PC-3 (cell line): ENCODE results near the gene RABGAP1L. TPM values are rescaled to one million over a fixed set of nuclear protein-coding genes. Genes with fewer than 3 reads are reported as not detected.

Experiments
- ATAC-seq: fragments of 200-7000 bp; cut with Tn5 transposase; 2 replicates; pipeline ENCODE4 v1.9.1; 2020; ENCODE audit warnings: mild to moderate bottlenecking, moderate library complexity
- BruUV-seq: library from RNA; stranded (reverse); fragments of 400-500 nt; replicated peaks from 2 replicates; lab custom pipeline; 2021; lab: Mats Ljungman, UMichigan
- CTCF ChIA-PET: fragments of 300-600 bp; sonication (Branson Sonifier 250); formaldehyde crosslinking; loops from one replicate; lab custom pipeline; 2022; ENCODE audit warnings: antibody characterized with exemption; lab: Charles Lee
- POLR2A ChIA-PET: fragments of 300-600 bp; sonication (Branson Sonifier 250); formaldehyde crosslinking; loops from one replicate; lab custom pipeline; 2022; ENCODE audit warnings: antibody characterized with exemption; ENCODE audit not compliant: unreplicated experiment; lab: Charles Lee
- DNase-seq: peaks from one replicate; pipeline ENCODE4 v3.0.0-alpha.2; 2015
- H2AFZ ChIP-seq: fragments of 300-600 bp; sonication (generic); 2 replicates; pipeline ENCODE4 v1.6.0; 2016; ENCODE audit warnings: antibody characterized with exemption, low read length
- H3F3A ChIP-seq: fragments of 300-600 bp; sonication (generic); one replicate; pipeline ENCODE4 v1.6.0; 2017; ENCODE audit warnings: antibody characterized with exemption, low read length, control low read depth, mild to moderate bottlenecking; ENCODE audit not compliant: unreplicated experiment
- H3K27ac ChIP-seq: fragments of 300-600 bp; sonication (generic); 2 replicates; pipeline ENCODE4 v1.5.1; 2016; ENCODE audit warnings: mild to moderate bottlenecking, low read length
- H3K27me3 ChIP-seq: fragments of 300-600 bp; sonication (generic); 2 replicates; pipeline ENCODE4 v1.6.1; 2016; ENCODE audit warnings: low read length, mixed read lengths
- H3K36me3 ChIP-seq: fragments of 300-600 bp; sonication (generic); 2 replicates; pipeline ENCODE4 v1.6.1; 2016; ENCODE audit warnings: low read depth, mixed run types, low read length, mixed read lengths
- H3K4me1 ChIP-seq: fragments of 300-600 bp; sonication (generic); 2 replicates; pipeline ENCODE4 v1.5.1; 2016; ENCODE audit warnings: low read length; ENCODE audit not compliant: insufficient read depth
- H3K4me2 ChIP-seq: fragments of 300-600 bp; sonication (generic); 2 replicates; pipeline ENCODE4 v1.6.0; 2016; ENCODE audit warnings: low read length
- H3K4me3 ChIP-seq: fragments of 300-600 bp; sonication (generic); 2 replicates; pipeline ENCODE4 v1.5.1; 2016; ENCODE audit warnings: mild to moderate bottlenecking, low read length, mixed read lengths
- H3K79me2 ChIP-seq: fragments of 300-600 bp; sonication (generic); 2 replicates; pipeline ENCODE4 v1.6.1; 2017; ENCODE audit warnings: low read length, mixed read lengths
- H3K9ac ChIP-seq: fragments of 300-600 bp; sonication (generic); 2 replicates; pipeline ENCODE4 v1.6.0; 2016; ENCODE audit warnings: mild to moderate bottlenecking, low read length
- H3K9me2 ChIP-seq: fragments of 300-600 bp; sonication (generic); replicated peaks from 2 replicates; pipeline ENCODE4 v1.6.1; 2016; ENCODE audit warnings: mixed run types, low read length, mixed read lengths
- H3K9me3 ChIP-seq: fragments of 300-600 bp; sonication (generic); 2 replicates; pipeline ENCODE4 v1.6.1; 2016; ENCODE audit warnings: low read length, mixed read lengths
- H4K20me1 ChIP-seq: fragments of 300-600 bp; sonication (generic); 2 replicates; pipeline ENCODE4 v1.6.1; 2016; ENCODE audit warnings: low read length, mixed read lengths
- CTCF ChIP-seq: fragments of 300-600 bp; sonication (generic); conservative IDR thresholded peaks from 2 replicates; pipeline ENCODE4 v1.5.1; 2017; ENCODE audit warnings: antibody characterized with exemption, low read depth, mild to moderate bottlenecking, low read length
- EZH2 ChIP-seq: fragments of 300-600 bp; sonication (generic); IDR thresholded peaks from one replicate; pipeline ENCODE4 v1.6.1; 2017; ENCODE audit warnings: antibody characterized with exemption, mild to moderate bottlenecking, low read length; ENCODE audit not compliant: unreplicated experiment
- EZH2phosphoT487 ChIP-seq: fragments of 300-600 bp; sonication (generic); IDR thresholded peaks from 2 replicates; pipeline ENCODE4 v1.6.1; 2018; ENCODE audit warnings: mild to moderate bottlenecking, antibody characterized with exemption, low read length, borderline replicate concordance
- intact Hi-C: fragments of 100-400 bp; cut with micrococcal nuclease; formaldehyde crosslinking; loops from 2 replicates; pipeline ENCODE4 v1.9.0; 2023
- total RNA-seq: library from RNA; depleted of rRNA; stranded (reverse); fragments of >200 nt; gene quantifications from 2 replicates; pipeline ENCODE4 v1.2.3, GENCODE V29; 2014

RABGAP1L gene
- total RNA-seq, 1 experiment from 2014 or later, result 24.4 TPM

- H3K9me2 ChIP-seq, result no peaks in the 10 kb centered on the region
- no TSS peak for BruUV-seq
- ATAC-seq (no peak), DNase-seq (no peak)
- no peaks in the 10 kb centered on the region for H3K27me3 ChIP-seq
- H3K27ac ChIP-seq, result no peak overlapping the region
- no peaks in the 10 kb centered on the region for H4K20me1 ChIP-seq
- H2AFZ ChIP-seq, result no peak overlapping the region
- no peak overlapping the region for H3K4me3 ChIP-seq
- no peak for TF ChIP-seq EZH2phosphoT487
- TF ChIP-seq EZH2, result no peak
- no peak for TF ChIP-seq CTCF
- no peaks in the 10 kb centered on the region for H3K9me3 ChIP-seq
- POLR2A ChIA-PET, result no interaction called here
- H3K9ac ChIP-seq, result no peak overlapping the region
- intact Hi-C loops, result no loop called here
- H3K36me3 ChIP-seq, result no peaks in the 10 kb centered on the region
- no peaks in the 10 kb centered on the region for H3F3A ChIP-seq
- no peaks in the 10 kb centered on the region for H3K79me2 ChIP-seq
- CTCF ChIA-PET, result no interaction called here
- H3K4me1 ChIP-seq, result no peaks in the 10 kb centered on the region
- H3K4me2 ChIP-seq, result no peak overlapping the region
Measured at GRCh38 chr1:174938281-174939007, 779.1 kb downstream of the RABGAP1L start.

- no TSS peak for BruUV-seq
- no peak overlapping the region for H3K4me3 ChIP-seq
- ATAC-seq (no peak), DNase-seq (no peak)
- H3K36me3 ChIP-seq, result no peaks in the 10 kb centered on the region
- H2AFZ ChIP-seq, result no peak overlapping the region
- TF ChIP-seq EZH2 (no peak), CTCF (no peak), EZH2phosphoT487 (no peak)
- intact Hi-C loops, result no loop called here
- ChIA-PET POLR2A (no interaction called here), CTCF (no interaction called here)
- H3K27me3 ChIP-seq, result no peaks in the 10 kb centered on the region
- H4K20me1 ChIP-seq, result no peaks in the 10 kb centered on the region
- H3K4me1 ChIP-seq, result no peaks in the 10 kb centered on the region
- no peaks in the 10 kb centered on the region for H3K9me2 ChIP-seq
- H3K9ac ChIP-seq, result no peak overlapping the region
- H3F3A ChIP-seq, result no peaks in the 10 kb centered on the region
- no peak overlapping the region for H3K27ac ChIP-seq
- no peak overlapping the region for H3K4me2 ChIP-seq
- H3K9me3 ChIP-seq, result no peaks in the 10 kb centered on the region
- no peaks in the 10 kb centered on the region for H3K79me2 ChIP-seq
Measured at GRCh38 chr1:174939775-174940545, 780.6 kb downstream of the RABGAP1L start.
